Sigmoid colon (tissue), 3 donors: ENCODE data around the gene JADE3.

Source experiments
- POLR2A ChIP-seq, 2 donors: fragments of 450-650 bp; IDR thresholded peaks; one replicate each; pipeline ENCODE4 v1.6.1; 2016; ENCODE audit warnings: antibody characterized with exemption in 2 of 2, mild to moderate bottlenecking in 2 of 2, moderate library complexity in 2 of 2
- TF ChIP-seq, protein P1 (sequence below), 4 experiments: fragments of 450-650 bp in 3 of 4; fragments of 200-600 bp in 1 of 4; IDR thresholded peaks; one replicate each; pipeline ENCODE4 v1.5.1; 2016 to 2019; ENCODE audit warnings: antibody characterized with exemption in 4 of 4, mild to moderate bottlenecking in 3 of 4, moderate library complexity in 2 of 4

DNA sequence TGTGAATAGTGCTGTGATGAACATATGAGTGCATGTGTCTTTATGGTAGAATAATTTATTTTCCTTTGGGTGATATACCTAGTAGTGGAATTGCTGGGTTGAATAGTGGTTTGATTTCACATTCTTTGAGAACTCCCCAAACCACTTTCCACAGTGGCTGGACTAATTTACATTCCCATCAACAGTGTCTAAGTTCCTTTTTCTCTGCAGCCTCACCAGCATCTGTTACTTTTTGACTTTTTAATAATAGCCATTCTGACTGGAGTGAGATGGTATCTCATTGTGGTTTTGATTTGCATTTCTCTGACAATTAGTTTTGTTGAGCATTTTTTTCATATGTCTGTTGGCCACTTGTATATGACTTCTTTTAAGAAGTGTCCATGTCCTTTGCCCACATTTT lies 29.1 kb downstream of the JADE3 start:
- TF ChIP-seq POLR2A (IDR thresholded peaks at IDR 0.05), result no peak
- TF ChIP-seq, protein P1, sequence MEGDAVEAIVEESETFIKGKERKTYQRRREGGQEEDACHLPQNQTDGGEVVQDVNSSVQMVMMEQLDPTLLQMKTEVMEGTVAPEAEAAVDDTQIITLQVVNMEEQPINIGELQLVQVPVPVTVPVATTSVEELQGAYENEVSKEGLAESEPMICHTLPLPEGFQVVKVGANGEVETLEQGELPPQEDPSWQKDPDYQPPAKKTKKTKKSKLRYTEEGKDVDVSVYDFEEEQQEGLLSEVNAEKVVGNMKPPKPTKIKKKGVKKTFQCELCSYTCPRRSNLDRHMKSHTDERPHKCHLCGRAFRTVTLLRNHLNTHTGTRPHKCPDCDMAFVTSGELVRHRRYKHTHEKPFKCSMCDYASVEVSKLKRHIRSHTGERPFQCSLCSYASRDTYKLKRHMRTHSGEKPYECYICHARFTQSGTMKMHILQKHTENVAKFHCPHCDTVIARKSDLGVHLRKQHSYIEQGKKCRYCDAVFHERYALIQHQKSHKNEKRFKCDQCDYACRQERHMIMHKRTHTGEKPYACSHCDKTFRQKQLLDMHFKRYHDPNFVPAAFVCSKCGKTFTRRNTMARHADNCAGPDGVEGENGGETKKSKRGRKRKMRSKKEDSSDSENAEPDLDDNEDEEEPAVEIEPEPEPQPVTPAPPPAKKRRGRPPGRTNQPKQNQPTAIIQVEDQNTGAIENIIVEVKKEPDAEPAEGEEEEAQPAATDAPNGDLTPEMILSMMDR (IDR thresholded peaks at IDR 0.05), result no peak
